GM21515 (cell line): ENCODE data around the gene FADS2.

Experiments
- ATAC-seq: cut with Tn5 transposase; IDR thresholded peaks from one replicate; pipeline ENCODE4 v1.9.1; 2021; ENCODE audit not compliant: unreplicated experiment

Gene FADS2

GRCh38 chr11:61820174-61820573, 7.9 kb upstream of the FADS2 start:
- no peak for ATAC-seq

GRCh38 chr11:61826930-61827570, 1.1 kb upstream of the FADS2 start:
- ATAC-seq = peak; percentile 5

- no peak for ATAC-seq
These were observed 204 bp downstream of the FADS2 start for GRCh38 chr11:61828379-61828628.

GRCh38 chr11:61828629-61829407, 718 bp downstream of the FADS2 start:
- ATAC-seq = no peak

- ATAC-seq = no peak
These were observed 1.7 kb downstream of the FADS2 start for GRCh38 chr11:61829806-61830205.

- ATAC-seq = no peak
These were observed 2.4 kb downstream of the FADS2 start for GRCh38 chr11:61830237-61831105.

GRCh38 chr11:61832207-61832606, 4.1 kb downstream of the FADS2 start:
- ATAC-seq = no peak

- ATAC-seq = no peak
These were observed 4.7 kb downstream of the FADS2 start for GRCh38 chr11:61832754-61833153.

- ATAC-seq = no peak
These were observed 5.4 kb downstream of the FADS2 start for GRCh38 chr11:61833471-61833870.

- ATAC-seq = no peak
These were observed 5.8 kb downstream of the FADS2 start for GRCh38 chr11:61833926-61834277.

GRCh38 chr11:61834278-61835048, 6.4 kb downstream of the FADS2 start:
- peak; percentile 88 for ATAC-seq

GRCh38 chr11:61836193-61836592, 8.1 kb downstream of the FADS2 start:
- no peak for ATAC-seq

GRCh38 chr11:61837411-61838005, 9.4 kb downstream of the FADS2 start:
- ATAC-seq = no peak

- no peak for ATAC-seq
These were observed 10.4 kb downstream of the FADS2 start for GRCh38 chr11:61838501-61838900.

- no peak for ATAC-seq
These were observed 10.8 kb downstream of the FADS2 start for GRCh38 chr11:61838921-61839320.

GRCh38 chr11:61839742-61840141, 11.6 kb downstream of the FADS2 start:
- ATAC-seq = no peak

- ATAC-seq = no peak
These were observed 12.3 kb downstream of the FADS2 start for GRCh38 chr11:61840371-61840770.

GRCh38 chr11:61841636-61842527, 13.8 kb downstream of the FADS2 start:
- ATAC-seq = no peak

- ATAC-seq = no peak
These were observed 14.4 kb downstream of the FADS2 start for GRCh38 chr11:61842528-61842820.

- ATAC-seq = no peak
These were observed 16.9 kb downstream of the FADS2 start for GRCh38 chr11:61844909-61845565.
